K562 (cell line): ENCODE results near the gene ACE.

Experiments used
- FOS ChIP-seq: IDR thresholded peaks from 3 replicates; pipeline ENCODE4 v1.6.1; 2011; ENCODE audit not compliant: insufficient read length; ENCODE audit errors: extremely low read depth
- HMG20A ChIP-seq: fragments of 450-650 bp; formaldehyde crosslinking; conservative IDR thresholded peaks from 2 replicates; pipeline ENCODE4 v1.4.0; 2020; ENCODE audit warnings: mild to moderate bottlenecking, mixed read lengths
- JUNB ChIP-seq: fragments of 450-650 bp; formaldehyde crosslinking; conservative IDR thresholded peaks from 2 replicates; pipeline ENCODE4 v1.4.0; 2020; ENCODE audit warnings: mild to moderate bottlenecking
- NFE2L1 ChIP-seq: fragments of 450-650 bp; IDR thresholded peaks from 2 replicates; pipeline ENCODE4 v1.6.1; 2016; ENCODE audit warnings: missing genetic modification characterization, low read depth, mild to moderate bottlenecking, missing compliant biosample characterization, moderate library complexity, borderline replicate concordance
- POLR2AphosphoS5 ChIP-seq: IDR thresholded peaks from 2 replicates; pipeline ENCODE4 v1.6.1; 2011; ENCODE audit warnings: mild to moderate bottlenecking, low read depth, low read length, moderate library complexity; ENCODE audit not compliant: control insufficient read depth, insufficient read depth
- YBX1 ChIP-seq: fragments of 450-650 bp; IDR thresholded peaks from 2 replicates; pipeline ENCODE4 v1.7.1; 2016; ENCODE audit warnings: mild to moderate bottlenecking

- TF ChIP-seq NFE2L1 (tag) (no peak), HMG20A (CRISPR knock-in tag) (no peak), YBX1 (no peak), POLR2AphosphoS5 (no peak), JUNB (CRISPR knock-in tag) (no peak), FOS (no peak)
These were observed 21.9 kb upstream of the ACE start for GRCh38 chr17:63454915-63455314.
